Measurements from ENCODE around the gene TDRD10.
"Not testable (repeated sequence)": the region's sequence is repeated elsewhere in the genome, so short reads cannot be mapped to it uniquely, and the experiment has no call there.

The TDRD10 gene

DNA sequence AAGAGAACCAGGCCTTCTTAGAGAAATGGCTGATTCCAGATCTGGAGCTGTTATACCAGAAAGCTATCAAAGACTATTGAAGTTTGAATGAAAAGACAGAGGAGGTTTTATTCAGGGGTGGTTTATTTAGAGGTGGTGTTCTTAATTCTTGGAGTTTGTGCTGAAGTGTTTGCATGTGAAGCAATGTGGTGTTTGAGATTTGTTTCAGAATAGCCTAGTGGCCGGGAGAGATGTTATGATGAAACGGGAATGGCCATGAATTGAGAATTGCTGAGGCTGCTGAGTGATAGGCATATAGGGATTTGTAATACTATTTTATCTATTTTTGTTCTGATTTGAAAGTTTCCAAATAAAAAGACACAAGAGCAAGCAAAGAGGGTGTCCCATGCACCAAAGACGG is 10.7 kb downstream of the TDRD10 start:
- DNase-seq (ENCODE audit: low read depth in 1 of 2, low spot score in 1 of 2), result no peak

DNA sequence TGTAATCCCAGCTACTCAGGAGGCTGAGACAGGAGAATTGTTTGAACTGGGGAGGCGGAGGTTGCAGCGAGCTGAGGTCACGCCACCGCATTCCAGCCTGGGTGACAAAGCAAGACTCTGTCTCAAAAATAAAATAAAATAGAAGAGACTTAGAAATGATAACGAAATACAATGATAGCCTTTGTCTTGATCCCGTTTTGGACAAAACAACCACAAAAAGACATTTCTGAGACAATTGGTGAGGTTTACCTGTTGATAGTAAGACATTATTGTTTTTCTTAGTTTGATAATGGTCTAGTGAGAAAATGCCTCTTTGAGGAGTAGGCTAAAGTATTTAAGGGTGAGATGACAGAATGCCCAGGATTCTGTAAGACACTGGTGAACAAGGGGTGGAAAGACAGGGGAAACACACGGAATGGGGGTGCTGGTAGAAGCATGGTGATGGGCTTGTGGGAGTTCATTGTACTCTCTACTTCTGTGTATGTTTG is 12.1 kb downstream of the TDRD10 start:
- DNase-seq (ENCODE audit: low read depth in 1 of 2, low spot score in 1 of 2), result no peak

DNA sequence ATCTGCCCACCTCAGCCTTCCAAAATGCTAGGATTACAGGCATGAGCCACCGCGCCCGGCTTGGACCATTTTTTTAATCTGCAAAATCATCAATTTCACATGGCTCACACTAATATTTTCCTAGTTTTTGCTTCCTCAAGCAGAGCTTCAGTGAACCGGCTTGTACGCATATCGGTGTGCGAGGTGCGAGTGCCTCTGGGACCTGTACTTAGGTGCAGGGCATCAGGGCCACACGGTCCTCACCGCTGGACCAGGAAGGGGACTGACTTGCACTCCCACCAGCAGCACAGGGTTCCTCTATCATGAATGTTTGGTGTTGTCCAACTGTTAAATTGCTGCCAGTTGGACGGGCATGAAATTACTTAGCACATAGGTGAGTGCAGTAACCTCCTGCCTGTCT is 15.6 kb downstream of the TDRD10 start:
- no peak for DNase-seq (ENCODE audit: low read depth in 1 of 2, low spot score in 1 of 2)

DNA sequence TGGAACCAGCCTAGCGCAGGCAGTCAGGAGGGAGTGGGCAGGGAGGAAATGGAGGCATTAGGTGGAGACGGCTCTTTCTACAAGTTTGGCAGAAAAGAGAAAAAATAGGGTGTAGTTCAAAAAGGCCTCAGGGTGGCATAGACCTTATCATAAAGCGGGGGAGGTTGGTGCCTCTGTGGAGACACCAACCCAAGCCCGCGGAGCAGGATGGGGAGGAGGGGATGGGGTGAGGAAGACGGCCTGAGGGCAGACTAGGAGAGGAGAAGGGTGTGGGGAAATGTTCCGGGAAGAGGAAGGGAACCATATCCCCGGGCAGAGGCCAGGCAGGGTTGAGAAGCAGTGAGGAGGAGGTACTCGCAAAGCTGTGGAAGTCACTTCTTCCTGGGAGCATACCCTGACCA is 17.6 kb downstream of the TDRD10 start:
- no peak for DNase-seq (ENCODE audit: low read depth in 1 of 2, low spot score in 1 of 2)

DNA sequence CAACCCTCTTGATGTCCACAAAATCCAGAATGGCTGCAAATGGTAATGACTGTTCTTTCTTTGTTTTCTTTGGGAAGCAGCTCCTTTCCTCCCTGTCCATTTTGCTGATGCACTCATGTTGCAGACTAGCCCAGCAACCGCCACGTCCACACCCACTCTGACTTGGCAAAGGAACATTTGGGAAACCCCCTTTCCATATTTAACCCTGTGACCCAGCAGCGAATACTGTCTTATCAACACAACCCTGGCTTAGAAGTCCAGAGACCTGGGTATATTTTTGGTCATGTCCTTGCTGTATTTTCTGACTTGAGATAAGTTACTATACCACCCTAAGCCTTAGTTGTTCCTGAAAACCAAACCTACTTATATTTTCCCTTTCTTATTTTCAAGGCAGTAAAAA is 18.3 kb downstream of the TDRD10 start:
- no peak for DNase-seq (ENCODE audit: low read depth in 1 of 2, low spot score in 1 of 2)

DNA sequence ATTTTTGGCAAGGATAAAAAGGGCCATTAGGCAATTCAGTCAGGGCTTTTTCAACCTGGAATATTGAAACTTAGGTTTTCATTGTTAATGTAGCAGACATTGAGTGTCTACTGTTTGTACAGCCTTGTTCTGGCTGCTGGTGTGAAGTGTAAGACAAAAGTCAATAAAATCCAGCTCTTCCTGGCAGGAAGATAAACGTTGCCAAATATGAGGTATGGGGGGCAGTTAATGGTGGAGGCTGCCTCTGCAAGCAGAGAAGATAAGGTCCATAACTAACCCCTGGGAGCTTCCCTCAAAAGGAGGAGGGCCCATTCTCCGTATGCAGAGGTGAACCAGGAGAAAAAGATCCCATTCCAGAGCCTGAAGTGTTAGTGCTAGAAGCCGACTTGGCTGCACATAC is 19.7 kb downstream of the TDRD10 start:
- no peak for DNase-seq (ENCODE audit: low read depth in 1 of 2, low spot score in 1 of 2)

DNA sequence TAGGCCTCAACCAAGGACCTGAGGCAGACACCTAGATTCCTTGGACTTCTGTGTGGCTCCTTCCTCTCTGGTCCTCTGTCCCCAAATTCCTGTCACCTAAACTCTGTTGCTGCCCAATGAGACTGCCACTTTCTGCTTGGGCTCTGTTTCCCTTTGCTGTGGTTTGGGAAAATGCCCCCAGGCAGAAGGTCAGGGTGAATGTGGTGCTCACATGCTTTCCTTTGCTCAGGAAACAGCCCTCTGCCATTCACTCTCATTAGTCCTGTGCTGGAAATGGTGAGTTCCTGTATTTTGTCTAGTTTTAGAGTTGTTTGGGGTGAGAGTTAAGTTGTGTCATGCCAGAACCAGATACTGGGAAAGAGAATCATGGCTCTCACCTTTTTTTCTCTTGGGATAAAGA is 22.9 kb downstream of the TDRD10 start:
- DNase-seq (ENCODE audit: low read depth in 1 of 2, low spot score in 1 of 2), result no peak

DNA sequence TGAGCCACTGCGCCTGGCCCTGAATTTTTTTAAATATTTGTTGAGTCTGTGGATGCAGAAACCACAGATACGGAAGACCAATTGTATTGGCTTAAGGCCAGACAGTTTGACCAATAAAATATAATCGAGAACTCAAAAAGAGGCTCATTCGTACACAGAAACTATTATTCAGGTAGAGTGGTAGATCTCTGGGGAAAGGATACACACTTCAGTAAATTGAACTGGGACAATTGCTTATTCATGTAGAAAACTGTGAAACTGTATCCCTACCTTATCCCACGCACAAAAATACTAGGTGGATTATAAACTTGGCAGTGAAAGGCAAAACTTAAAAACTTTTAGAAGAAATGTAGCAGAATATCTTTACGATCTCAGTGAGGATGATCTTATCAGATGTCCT is 25.2 kb downstream of the TDRD10 start:
- no peak for DNase-seq (ENCODE audit: low read depth in 1 of 2, low spot score in 1 of 2)

DNA sequence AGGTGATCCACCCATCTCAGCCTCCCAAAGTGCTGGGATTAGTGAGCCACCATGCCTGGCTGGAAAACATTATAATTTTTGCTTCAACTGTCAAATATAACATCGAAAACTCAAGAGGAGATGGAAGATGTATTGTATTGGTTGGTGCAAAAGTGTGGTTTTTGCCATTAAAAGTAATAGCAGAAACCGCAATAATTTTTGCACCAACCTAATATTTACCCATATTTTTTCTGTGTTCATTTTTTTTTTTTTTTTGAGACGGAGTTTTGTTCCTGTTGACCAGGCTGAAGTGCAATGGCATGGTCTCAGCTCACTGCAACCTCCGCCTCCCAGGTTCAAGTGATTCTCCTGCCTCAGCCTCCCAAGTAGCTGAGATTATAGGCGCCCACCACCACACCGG is 27.3 kb downstream of the TDRD10 start:
- no peak for DNase-seq (ENCODE audit: low read depth in 1 of 2, low spot score in 1 of 2)

DNA sequence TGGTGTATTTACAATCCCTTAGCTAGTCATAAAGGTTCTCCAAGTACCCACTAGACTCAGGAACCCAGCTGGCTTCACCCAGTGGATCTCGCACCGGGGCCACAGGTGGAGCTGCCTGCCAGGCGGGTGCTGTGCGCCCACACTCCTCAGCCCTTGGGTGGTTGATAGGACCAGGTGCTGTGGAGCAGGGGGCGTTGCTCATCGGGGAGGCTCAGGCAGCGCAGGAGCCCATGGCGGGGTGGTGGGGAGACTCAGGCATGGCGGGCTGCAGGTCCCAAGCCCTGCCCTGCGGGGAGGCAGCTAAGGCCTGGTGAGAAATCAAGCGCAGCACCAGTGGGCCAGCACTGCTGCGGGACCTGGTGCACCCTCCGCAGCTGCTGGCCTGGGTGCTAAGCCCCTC is 29.9 kb downstream of the TDRD10 start:
- DNase-seq (ENCODE audit: low read depth in 1 of 2, low spot score in 1 of 2), result not testable (repeated sequence)

DNA sequence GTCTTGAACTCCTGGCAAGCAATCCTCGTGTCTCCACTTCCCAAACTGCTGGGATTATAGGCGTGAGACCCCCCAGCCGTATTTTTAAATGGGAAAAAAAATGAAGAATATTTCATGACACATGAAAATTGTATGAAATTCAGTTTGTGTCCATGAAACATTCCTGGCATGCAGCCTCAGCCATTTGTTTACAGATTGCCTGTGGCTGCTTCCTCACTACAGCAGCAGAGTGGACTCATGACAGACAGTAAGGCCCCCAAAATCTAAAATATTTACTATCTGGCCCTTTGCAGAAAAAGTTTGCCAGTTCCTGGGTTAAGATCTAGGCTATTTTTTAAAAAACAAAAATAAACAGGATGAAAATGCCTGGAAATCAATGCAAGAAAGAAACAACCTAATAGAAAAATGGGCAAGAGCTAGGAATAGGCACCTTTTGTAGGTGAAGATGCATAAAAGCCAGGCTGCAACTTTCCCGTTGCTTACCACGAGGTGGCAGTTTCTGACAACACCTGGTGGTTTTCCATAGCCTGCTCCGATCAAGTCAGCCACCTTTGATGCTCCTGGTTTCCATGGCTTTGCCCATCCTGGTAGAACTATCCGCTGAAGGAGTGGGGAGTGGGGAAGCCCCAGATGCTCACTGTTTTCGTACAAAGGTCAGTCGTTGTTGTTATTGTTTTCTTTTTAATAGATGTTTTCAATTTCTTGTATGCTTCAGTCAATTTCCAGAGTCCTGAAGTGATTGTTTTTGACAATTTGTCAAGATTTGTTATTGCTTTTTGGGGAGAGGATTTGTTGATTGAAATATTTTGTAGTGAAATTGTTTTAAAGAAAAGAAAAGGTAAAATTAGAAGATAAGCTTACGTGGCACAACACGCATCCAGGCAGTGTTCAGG is 32.2 kb downstream of the TDRD10 start:
- no peak for DNase-seq (ENCODE audit: low read depth in 1 of 2, low spot score in 1 of 2)

DNA sequence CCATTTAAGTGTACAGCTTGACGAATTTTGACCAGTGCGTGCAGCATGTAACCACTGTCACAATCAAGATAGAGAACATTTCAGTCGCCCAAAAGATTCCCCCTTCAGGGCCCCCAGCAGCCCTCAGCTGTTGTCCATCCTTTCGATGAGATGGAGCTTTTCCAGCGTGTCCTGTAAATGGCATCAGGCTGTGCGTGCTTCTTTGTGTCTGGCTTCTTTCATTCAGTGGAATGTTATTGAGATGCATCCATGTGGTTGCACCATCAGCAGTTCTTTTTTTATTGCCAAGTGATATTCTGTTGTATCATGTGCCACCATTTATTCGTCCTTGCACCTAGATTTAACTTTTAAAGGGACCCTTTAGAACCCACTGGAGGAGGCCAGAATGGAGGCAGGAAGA is 34.6 kb downstream of the TDRD10 start:
- no peak for DNase-seq (ENCODE audit: low read depth in 1 of 2, low spot score in 1 of 2)

DNA sequence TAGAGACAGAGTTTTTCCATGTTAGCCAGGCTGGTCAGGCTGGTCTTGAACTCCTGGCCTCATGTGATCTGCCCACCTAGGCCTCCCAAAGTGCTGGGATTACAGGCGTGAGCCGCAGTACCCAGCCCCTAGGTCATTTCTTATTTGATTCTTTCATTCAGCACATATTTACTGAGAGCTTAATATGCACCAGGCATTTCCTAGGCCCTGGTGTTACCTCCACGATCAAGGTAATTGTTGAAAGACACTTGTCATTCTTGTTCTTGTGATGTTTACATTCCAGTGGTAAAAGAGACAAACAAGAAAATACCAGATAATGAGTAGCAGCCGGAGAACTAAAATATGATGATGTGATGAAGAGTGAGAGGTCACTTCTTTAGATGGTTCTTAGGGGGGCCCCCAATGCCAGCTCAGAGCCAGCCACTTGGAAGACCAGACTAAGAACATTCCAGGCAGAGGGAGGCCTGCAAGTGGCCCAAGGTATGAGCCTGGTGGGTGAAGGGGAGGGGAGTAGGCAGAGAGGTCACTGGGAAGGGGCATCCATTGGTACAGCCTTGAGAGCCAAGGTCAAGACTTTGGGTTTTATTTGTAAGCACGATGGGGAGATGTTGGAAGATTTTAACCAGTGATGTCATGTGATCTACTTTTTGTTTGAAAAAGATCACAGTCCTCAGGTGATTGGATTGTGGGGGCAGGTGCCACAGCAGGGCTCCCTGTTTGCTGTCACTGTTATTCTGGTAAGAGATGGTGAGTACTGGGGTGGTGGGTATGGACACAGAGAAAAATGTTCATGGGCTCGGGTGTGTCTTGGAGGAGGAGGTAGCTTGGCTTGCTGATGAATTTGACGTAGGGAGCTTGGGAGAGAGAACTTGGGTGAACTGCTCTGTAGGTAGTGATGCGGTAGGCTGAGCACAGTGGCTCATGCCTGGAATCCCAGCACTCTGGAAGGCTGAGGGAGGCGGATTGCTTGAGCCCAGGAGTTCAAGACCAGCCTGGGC is 37.8 kb downstream of the TDRD10 start:
- no peak for DNase-seq (ENCODE audit: low read depth in 1 of 2, low spot score in 1 of 2)

DNA sequence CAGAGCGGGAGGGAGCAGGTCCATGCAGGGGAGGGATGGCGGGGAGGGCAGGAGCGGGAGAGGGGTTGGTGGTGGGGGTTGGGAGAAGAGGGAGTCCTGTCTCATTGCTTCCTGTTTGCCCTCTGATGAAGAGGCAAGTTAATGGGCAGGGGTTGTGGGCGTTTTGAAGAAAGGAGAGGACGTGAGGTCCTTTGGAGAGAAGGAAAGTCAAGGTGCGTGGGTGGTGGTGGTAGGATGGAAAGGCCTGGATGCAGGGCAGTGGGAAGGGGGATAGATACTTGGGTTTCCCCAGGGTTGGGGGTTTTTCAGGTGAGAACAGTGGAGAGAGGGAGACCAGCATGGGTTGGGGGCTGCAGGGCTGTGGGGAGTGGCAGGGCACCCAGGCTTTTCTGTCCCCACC is 39.2 kb downstream of the TDRD10 start:
- DNase-seq (ENCODE audit: low read depth in 1 of 2, low spot score in 1 of 2), result no peak

DNA sequence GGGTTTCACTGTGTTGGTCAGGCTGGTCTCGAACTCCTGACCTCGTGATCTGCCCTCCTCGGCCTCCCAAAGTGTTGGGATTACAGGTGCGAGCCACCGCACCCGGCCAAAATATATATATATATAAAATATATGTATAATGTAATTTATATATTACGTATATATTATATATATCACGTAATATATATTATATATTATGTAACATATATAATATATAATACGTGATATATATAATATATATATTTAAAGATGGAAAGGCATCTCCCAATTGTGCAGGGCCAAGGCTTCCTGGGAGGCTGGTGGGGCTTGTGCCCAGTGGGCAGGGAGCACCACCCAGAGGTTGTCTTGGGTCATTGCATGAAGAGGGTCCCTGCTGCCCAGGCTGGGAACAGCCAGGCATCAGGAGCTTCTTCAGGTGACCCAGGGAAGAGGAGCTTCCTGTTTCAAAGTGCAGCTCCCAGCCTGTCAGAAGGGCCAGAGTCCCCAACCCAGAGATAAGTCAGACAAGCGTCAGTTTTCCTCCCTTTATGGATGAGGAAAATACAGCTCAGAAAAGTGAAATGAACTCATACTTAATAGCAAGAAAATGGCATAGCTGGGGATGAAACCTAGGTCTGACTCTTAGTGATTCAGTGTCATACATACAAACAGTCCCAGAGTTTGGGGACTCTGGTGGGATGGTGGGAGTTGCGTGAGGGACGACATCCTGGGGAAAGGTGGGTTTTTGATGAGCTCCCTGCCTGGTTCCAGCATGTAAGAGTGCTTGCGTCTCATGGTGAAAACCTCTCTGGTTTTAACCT is 44.4 kb downstream of the TDRD10 start:
- DNase-seq (ENCODE audit: low read depth in 1 of 2, low spot score in 1 of 2), result peak; percentile 12 to 31

DNA sequence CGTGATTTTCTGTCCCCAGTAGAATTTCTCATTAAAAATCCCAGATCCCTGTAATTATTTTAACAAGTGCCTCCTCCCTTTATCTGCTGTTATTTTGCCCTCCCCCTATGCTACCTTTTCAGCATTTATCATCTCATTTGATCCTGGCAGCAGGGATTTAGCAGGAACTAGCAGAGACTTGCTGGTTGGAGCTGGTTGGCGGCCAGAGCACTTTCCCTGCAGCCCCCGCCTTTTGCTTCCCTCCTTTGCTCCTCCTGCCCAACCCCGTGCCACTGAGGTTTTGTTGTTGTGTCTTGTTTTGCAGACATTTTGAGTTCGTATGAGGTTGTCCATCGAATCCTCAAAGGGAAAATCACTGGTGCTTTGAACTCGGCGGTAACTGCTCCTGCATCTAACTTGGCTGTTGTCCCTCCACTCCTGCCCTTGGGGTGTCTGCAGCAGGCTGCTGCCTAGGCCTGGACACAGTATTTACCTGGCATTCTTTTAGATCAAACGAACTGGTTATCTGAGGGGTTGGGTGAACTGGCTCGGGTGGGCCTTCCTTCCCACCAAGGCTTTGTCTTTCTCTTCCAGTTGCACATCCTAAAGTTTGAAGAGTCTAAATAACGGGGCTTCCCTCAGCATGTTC is 45.2 kb downstream of the TDRD10 start:
- no peak for DNase-seq (ENCODE audit: low read depth in 1 of 2, low spot score in 1 of 2)

DNA sequence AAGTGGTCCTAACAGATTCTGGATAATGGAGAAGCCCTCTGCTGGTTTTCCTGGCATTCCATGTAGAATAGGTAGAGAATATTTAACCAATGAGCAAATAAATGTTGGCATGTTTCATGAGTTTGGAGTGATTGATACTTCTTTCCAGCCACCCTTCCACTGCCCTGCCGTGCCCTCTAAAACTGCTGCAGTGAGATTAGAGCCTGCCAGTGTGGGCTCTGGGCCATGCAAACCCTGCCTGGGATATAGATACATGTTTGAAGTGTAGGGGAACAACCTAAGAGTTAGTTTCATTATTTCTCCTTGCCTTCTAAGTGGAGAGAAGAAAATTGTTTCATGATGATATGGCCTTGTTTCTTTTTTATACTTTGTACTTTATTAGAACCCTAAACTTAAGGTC is 46.0 kb downstream of the TDRD10 start:
- DNase-seq (ENCODE audit: low read depth in 1 of 2, low spot score in 1 of 2), result no peak

DNA sequence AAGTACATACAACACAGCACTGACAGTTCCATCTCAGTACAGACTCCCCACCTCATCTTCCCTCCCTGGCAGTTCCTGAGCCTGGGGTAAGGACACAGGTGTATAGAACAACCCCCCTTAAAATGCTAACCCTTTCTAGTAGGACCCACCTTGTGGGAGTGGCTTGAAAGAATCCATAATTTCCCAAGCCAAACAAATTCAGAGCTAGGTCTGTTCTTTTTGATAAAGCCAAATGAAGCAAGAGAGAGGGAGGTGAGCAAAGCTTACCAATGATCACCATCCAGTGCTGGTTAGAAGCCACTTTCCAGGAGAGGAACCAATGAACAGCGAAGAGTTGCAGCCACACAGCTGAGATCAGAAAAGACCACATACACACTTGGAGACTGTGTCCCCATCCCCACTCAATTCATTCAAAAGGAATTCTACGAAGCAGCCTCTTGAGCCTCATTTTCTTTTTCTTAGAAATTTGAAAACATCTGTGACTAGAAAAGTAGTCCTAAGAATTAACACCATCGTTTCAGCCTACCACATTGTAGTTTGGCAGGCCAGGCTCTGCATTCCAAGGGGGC is 47.3 kb downstream of the TDRD10 start:
- DNase-seq (ENCODE audit: low read depth in 1 of 2, low spot score in 1 of 2), result no peak

DNA sequence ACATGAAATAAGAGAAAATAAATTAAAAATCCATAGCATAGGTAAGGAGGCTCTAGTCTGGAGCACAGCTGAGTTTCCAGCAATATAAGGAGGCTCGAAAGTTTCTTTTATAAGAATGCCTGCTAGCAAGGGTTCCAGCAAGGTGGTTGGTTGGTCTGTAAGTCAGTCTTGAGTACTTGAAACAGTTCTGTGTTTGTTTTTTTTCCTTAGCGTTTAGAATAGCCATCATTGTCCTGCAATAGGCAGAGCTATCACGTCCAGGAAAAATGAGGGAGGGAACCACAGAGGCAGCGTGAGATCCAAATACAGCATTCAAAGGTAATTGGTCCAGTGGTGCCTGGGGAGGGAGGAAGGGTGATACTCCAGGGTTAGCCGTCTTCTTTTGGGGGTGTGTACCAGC is 48.1 kb downstream of the TDRD10 start:
- DNase-seq (ENCODE audit: low read depth in 1 of 2, low spot score in 1 of 2), result no peak

DNA sequence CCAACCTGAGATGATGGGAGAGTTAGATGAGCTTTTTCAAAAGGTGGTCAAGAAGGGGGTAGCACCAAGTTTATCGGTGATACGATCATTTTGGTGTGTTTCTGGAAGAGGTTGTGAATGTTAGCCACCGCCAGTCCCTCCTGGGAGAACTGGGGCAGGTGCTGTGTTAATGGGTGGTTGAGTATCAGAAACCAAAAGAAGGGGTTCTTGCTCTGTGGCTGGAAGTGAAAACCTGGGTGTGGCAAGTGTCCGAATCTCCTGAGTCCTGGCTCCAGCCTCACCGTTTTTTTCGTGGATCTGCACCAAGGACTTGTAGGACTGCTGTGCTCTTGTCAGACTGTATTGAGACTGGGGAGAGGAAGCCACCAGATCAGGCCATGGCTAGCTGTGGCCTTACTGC is 48.6 kb downstream of the TDRD10 start:
- no peak for DNase-seq (ENCODE audit: low read depth in 1 of 2, low spot score in 1 of 2)
